GM21367 (cell line): Measurements from ENCODE around the gene MRPL14.

Experiments used
- ATAC-seq: cut with Tn5 transposase; IDR thresholded peaks from one replicate; pipeline ENCODE4 v1.9.1; 2021; ENCODE audit not compliant: unreplicated experiment

Gene MRPL14

GRCh38 chr6:44127186-44128019, at the start of gene MRPL14, which contains the start of gene TMEM63B:
Gene MRPL14 (minus strand): TSS chr6:44127452. CDS start chr6:44116611, 10,841 bp downstream.
Gene TMEM63B (plus strand): TSS chr6:44127554. CDS start chr6:44134585, 7,031 bp downstream.
- peak; percentile 56 for ATAC-seq

- no peak for ATAC-seq
Observed at GRCh38 chr6:44176130-44176761, 49.0 kb upstream of the MRPL14 start.

GRCh38 chr6:44172731-44173500, 45.7 kb upstream of the MRPL14 start:
- ATAC-seq: peak; percentile 59

GRCh38 chr6:44171899-44172546, 44.8 kb upstream of the MRPL14 start:
- ATAC-seq: no peak

GRCh38 chr6:44169886-44170570, 42.8 kb upstream of the MRPL14 start:
- ATAC-seq: no peak

- no peak for ATAC-seq
Observed at GRCh38 chr6:44169154-44169553, 41.9 kb upstream of the MRPL14 start.

GRCh38 chr6:44167567-44167966, 40.3 kb upstream of the MRPL14 start:
- ATAC-seq: no peak

GRCh38 chr6:44166591-44167184, 39.4 kb upstream of the MRPL14 start:
- no peak for ATAC-seq

GRCh38 chr6:44166116-44166515, 38.9 kb upstream of the MRPL14 start:
- no peak for ATAC-seq

- ATAC-seq: no peak
Observed at GRCh38 chr6:44162876-44163625, 35.8 kb upstream of the MRPL14 start.

GRCh38 chr6:44161997-44162338, 34.7 kb upstream of the MRPL14 start:
- ATAC-seq: no peak

GRCh38 chr6:44158770-44159228, 31.5 kb upstream of the MRPL14 start, which contains the start of gene CAPN11:
Gene CAPN11 (plus strand): TSS chr6:44158820. CDS start chr6:44158849, 29 bp downstream.
- no peak for ATAC-seq

- no peak for ATAC-seq
Observed at GRCh38 chr6:44157152-44157521, 29.9 kb upstream of the MRPL14 start.

GRCh38 chr6:44156494-44157151, 29.4 kb upstream of the MRPL14 start:
- no peak for ATAC-seq

- no peak for ATAC-seq
Observed at GRCh38 chr6:44154067-44154466, 26.8 kb upstream of the MRPL14 start.

- no peak for ATAC-seq
Observed at GRCh38 chr6:44152533-44152932, 25.3 kb upstream of the MRPL14 start.

GRCh38 chr6:44152109-44152461, 24.8 kb upstream of the MRPL14 start:
- ATAC-seq: no peak

GRCh38 chr6:44151348-44152108, 24.3 kb upstream of the MRPL14 start:
- no peak for ATAC-seq
